ENCODE results near the gene TGFBRAP1.
A peak's percentile ranks its signal among the peaks of the same experiment; 100 is the strongest.

The TGFBRAP1 gene

GRCh38 chr2:105236060-105236424 lies 93.5 kb downstream of the TGFBRAP1 start:
- DNase-seq, result no peak

- DNase-seq, result peak; percentile 44 to 76 (median 68)
Observed at GRCh38 chr2:105235388-105236059, 94.0 kb downstream of the TGFBRAP1 start.

- no peak for DNase-seq
Observed at GRCh38 chr2:105231232-105231619, 98.3 kb downstream of the TGFBRAP1 start.

- no peak for DNase-seq
Observed at GRCh38 chr2:105224444-105224843, 105.1 kb downstream of the TGFBRAP1 start.

- no peak for DNase-seq
Observed at GRCh38 chr2:105220604-105221003, 108.9 kb downstream of the TGFBRAP1 start.

GRCh38 chr2:105215586-105216192 lies 113.8 kb downstream of the TGFBRAP1 start:
- DNase-seq, result no peak
